H1 (cell line): ENCODE data around the gene GABRA1.

Source experiments
- CEBPB ChIP-seq: IDR thresholded peaks from 2 replicates; pipeline ENCODE4 v1.6.1; 2012; ENCODE audit warnings: low read depth, low read length
- CREB1 ChIP-seq: IDR thresholded peaks from 2 replicates; pipeline ENCODE4 v1.6.1; 2012; ENCODE audit warnings: inconsistent platforms
- EP300 ChIP-seq, 2 experiments: IDR thresholded peaks; 1 replicate in 1 of 2; 2 replicates in 1 of 2; pipeline ENCODE4 v1.6.1; 2011 to 2012; ENCODE audit warnings: low read depth in 2 of 2, low read length in 2 of 2, mild to moderate bottlenecking in 2 of 2, borderline replicate concordance in 1 of 2, inconsistent platforms in 1 of 2, moderate library complexity in 1 of 2
- GTF2F1 ChIP-seq: IDR thresholded peaks from 2 replicates; pipeline ENCODE4 v1.6.1; 2012; ENCODE audit warnings: low read depth, low read length, improper control_type of control experiment, borderline replicate concordance
- HDAC2 ChIP-seq, 2 experiments: fragments of 300-600 bp in 1 of 2; sonication (generic) in 1 of 2; IDR thresholded peaks; 2 replicates each; pipeline ENCODE4 v1.6.1; 2011 to 2012; ENCODE audit warnings: low read depth in 2 of 2, low read length in 2 of 2, mild to moderate bottlenecking in 2 of 2, moderate library complexity in 2 of 2, borderline replicate concordance in 1 of 2, inconsistent platforms in 1 of 2
- POLR2A ChIP-seq, 2 experiments: IDR thresholded peaks; 1 replicate in 1 of 2; 2 replicates in 1 of 2; pipeline ENCODE4 v1.6.1; 2011; ENCODE audit warnings: low read depth in 2 of 2, low read length in 2 of 2, mild to moderate bottlenecking in 2 of 2; ENCODE audit errors: control extremely low read depth in 1 of 2
- RNF2 ChIP-seq: fragments of 200-900, 300-1000 bp; sonication (generic); IDR thresholded peaks from 2 replicates; pipeline ENCODE4 v1.7.1; 2016; ENCODE audit warnings: borderline replicate concordance, low read depth, mild to moderate bottlenecking, antibody characterized with exemption, low read length; ENCODE audit not compliant: poor library complexity, severe bottlenecking; ENCODE audit errors: missing control alignments
- YY1 ChIP-seq: IDR thresholded peaks from 2 replicates; pipeline ENCODE4 v1.6.1; 2011; ENCODE audit warnings: low read depth, mild to moderate bottlenecking, low read length
- TF ChIP-seq, protein P1 (sequence below), 3 experiments: IDR thresholded peaks; 1 replicate in 2 of 3; 2 replicates in 1 of 3; pipeline versions ENCODE4 v1.5.1 to v1.6.1; 2011; ENCODE audit warnings: low read length in 3 of 3, mild to moderate bottlenecking in 3 of 3, inconsistent platforms in 2 of 3, low read depth in 1 of 3, moderate library complexity in 1 of 3; ENCODE audit not compliant: insufficient read depth in 1 of 3; ENCODE audit errors: control extremely low read depth in 1 of 3
- TF ChIP-seq, protein P2 (sequence below): IDR thresholded peaks from 2 replicates; pipeline ENCODE4 v1.6.1; 2011; ENCODE audit warnings: low read depth, mild to moderate bottlenecking, low read length; ENCODE audit not compliant: insufficient read depth

DNA sequence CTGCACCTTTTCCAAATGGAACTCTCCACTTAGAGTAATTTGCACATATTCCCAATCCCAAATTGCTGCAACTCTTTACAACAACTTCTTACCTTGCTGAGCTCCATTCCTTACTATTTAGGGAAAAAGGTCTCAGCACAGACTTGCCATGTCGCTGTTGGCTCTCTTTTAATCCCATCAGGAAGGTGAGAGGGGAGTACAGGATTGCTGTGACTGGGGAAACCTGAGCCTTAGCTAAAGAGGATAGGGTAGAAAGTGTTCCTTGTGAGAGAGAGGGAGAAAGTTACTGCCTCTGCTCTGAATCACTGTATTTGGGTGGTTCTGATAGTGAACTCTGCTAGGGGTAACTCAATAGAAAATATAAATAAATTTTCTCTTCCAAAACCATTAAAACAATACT is 43.7 kb upstream of the GABRA1 start:
- TF ChIP-seq, protein P1, sequence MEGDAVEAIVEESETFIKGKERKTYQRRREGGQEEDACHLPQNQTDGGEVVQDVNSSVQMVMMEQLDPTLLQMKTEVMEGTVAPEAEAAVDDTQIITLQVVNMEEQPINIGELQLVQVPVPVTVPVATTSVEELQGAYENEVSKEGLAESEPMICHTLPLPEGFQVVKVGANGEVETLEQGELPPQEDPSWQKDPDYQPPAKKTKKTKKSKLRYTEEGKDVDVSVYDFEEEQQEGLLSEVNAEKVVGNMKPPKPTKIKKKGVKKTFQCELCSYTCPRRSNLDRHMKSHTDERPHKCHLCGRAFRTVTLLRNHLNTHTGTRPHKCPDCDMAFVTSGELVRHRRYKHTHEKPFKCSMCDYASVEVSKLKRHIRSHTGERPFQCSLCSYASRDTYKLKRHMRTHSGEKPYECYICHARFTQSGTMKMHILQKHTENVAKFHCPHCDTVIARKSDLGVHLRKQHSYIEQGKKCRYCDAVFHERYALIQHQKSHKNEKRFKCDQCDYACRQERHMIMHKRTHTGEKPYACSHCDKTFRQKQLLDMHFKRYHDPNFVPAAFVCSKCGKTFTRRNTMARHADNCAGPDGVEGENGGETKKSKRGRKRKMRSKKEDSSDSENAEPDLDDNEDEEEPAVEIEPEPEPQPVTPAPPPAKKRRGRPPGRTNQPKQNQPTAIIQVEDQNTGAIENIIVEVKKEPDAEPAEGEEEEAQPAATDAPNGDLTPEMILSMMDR (IDR thresholded peaks at IDR 0.05; ENCODE audit: control extremely low read depth in 1 of 3, insufficient read depth in 1 of 3, low read depth in 1 of 3, low read length in 3 of 3) = no peak
- TF ChIP-seq RNF2 (no peak), EP300 (IDR thresholded peaks at IDR 0.05; ENCODE audit: borderline replicate concordance in 1 of 2, low read depth in 2 of 2, low read length in 2 of 2) (no peak), POLR2A (IDR thresholded peaks at IDR 0.05; ENCODE audit: control extremely low read depth in 1 of 2, low read depth in 2 of 2, low read length in 2 of 2) (no peak), CEBPB (no peak), GTF2F1 (no peak), YY1 (no peak), CREB1 (no peak), HDAC2 (IDR thresholded peaks at IDR 0.05; ENCODE audit: borderline replicate concordance in 1 of 2, low read depth in 2 of 2, low read length in 2 of 2) (no peak)
- TF ChIP-seq, protein P2, sequence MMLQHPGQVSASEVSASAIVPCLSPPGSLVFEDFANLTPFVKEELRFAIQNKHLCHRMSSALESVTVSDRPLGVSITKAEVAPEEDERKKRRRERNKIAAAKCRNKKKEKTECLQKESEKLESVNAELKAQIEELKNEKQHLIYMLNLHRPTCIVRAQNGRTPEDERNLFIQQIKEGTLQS = no peak
